NB4 (cell line): ENCODE results near the gene DYNC1H1.

Source experiments
- MAX ChIP-seq: IDR thresholded peaks from 2 replicates; pipeline ENCODE4 v1.6.1; 2011; ENCODE audit warnings: low read depth, low read length
- MYC ChIP-seq: IDR thresholded peaks from 2 replicates; pipeline ENCODE4 v1.6.1; 2011; ENCODE audit warnings: low read depth, low read length
- POLR2A ChIP-seq: IDR thresholded peaks from 2 replicates; pipeline ENCODE4 v1.6.1; 2011; ENCODE audit warnings: mild to moderate bottlenecking; ENCODE audit not compliant: insufficient read length; ENCODE audit errors: extremely low read depth
- TF ChIP-seq, protein P1 (sequence below): IDR thresholded peaks from one replicate; pipeline ENCODE4 v1.5.1; 2012; ENCODE audit warnings: low read depth, low read length

DNA sequence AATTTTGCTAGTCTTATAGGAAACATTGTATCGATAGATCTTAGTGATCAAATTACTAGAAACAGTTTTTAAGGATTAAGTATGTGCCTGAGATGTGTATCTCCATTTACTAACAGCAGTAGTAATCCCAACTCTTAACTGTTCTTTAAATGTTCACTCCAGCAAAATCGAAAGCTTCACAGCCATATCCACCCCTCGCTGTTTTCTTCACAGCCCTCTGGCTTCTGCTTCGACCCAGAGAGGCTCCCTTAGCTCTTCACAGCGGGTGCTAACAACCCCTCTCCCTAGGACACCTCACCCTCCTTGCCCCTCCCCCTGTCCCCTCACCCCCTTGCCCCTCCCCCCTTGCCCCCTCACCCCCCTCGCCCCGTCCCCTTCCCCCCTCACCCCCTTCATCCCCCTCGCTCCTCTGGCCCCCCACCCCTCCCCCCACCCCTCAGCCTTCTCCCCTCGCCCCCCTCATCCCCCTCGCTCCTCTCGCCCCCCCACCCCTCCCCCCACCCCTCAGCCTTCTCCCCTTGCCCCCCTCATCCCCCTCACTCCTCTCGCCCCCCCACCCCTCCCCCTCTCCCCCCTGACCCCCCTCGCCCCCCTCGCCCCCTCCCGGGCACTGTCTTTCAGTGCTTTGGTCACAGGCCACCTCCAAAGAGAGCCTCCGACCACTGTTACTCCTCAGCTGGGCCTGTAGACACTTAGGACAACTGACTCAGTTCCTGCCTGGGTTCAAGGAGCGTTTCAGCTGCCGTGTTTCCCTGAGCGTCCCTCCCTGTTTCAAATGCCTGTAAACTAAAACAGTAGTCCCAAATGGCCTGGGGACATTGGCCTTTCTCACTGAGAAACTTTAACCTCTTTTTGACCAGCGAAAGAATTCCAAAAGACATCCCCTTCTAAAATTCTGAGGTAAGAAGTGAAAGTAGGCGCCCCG, 46.0 kb upstream of the DYNC1H1 start:
- TF ChIP-seq, protein P1, sequence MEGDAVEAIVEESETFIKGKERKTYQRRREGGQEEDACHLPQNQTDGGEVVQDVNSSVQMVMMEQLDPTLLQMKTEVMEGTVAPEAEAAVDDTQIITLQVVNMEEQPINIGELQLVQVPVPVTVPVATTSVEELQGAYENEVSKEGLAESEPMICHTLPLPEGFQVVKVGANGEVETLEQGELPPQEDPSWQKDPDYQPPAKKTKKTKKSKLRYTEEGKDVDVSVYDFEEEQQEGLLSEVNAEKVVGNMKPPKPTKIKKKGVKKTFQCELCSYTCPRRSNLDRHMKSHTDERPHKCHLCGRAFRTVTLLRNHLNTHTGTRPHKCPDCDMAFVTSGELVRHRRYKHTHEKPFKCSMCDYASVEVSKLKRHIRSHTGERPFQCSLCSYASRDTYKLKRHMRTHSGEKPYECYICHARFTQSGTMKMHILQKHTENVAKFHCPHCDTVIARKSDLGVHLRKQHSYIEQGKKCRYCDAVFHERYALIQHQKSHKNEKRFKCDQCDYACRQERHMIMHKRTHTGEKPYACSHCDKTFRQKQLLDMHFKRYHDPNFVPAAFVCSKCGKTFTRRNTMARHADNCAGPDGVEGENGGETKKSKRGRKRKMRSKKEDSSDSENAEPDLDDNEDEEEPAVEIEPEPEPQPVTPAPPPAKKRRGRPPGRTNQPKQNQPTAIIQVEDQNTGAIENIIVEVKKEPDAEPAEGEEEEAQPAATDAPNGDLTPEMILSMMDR, result no peak
- TF ChIP-seq POLR2A (no peak), MAX (no peak), MYC (no peak)
